Gastroesophageal sphincter (tissue), 4 donors: ENCODE results near the gene RNF38. TPM values are rescaled to one million over a fixed set of nuclear protein-coding genes. Genes with fewer than 3 reads are reported as not detected.
"Not testable (repeated sequence)": the region's sequence is repeated elsewhere in the genome, so short reads cannot be mapped to it uniquely, and the experiment has no call there.

ENCODE experiments used
- ATAC-seq: fragments of 150-250 bp; one replicate; pipeline ENCODE4 v1.9.1; 2016; ENCODE audit warnings: mild to moderate bottlenecking, moderate library complexity
- H3K27ac ChIP-seq, 4 donors: fragments of 200-600 bp; sonication (generic) in 3 of 4; 1 replicate in 3 of 4; 2 replicates in 1 of 4; pipeline ENCODE4 v1.5.1; 2016 to 2019
- H3K27me3 ChIP-seq: fragments of 200-600 bp; sonication (generic); one replicate; pipeline ENCODE4 v1.5.1; 2019
- H3K36me3 ChIP-seq, 2 donors: fragments of 200-600 bp; sonication (generic); one replicate each; pipeline ENCODE4 v1.5.1; 2019; ENCODE audit warnings: control low read depth in 1 of 2
- H3K4me1 ChIP-seq, 3 donors: fragments of 200-600 bp; sonication (generic); 1 replicate in 2 of 3; 2 replicates in 1 of 3; pipeline ENCODE4 v1.5.1; 2016 to 2019; ENCODE audit warnings: control low read depth in 2 of 3
- H3K4me3 ChIP-seq, 2 donors: fragments of 200-600 bp; sonication (generic); one replicate each; pipeline ENCODE4 v1.5.1; 2019; ENCODE audit warnings: mild to moderate bottlenecking in 1 of 2, moderate library complexity in 1 of 2
- H3K9me3 ChIP-seq, 3 donors: fragments of 200-600 bp; sonication (generic); one replicate each; pipeline ENCODE4 v1.5.1; 2017 to 2019; ENCODE audit warnings: control low read depth in 2 of 3
- CTCF ChIP-seq, 4 experiments: fragments of 200-600 bp in 2 of 4; fragments of 450-650 bp in 2 of 4; sonication (generic) in 1 of 4; IDR thresholded peaks; one replicate each; pipeline ENCODE4 v1.5.1; 2017 to 2019; ENCODE audit warnings: antibody characterized with exemption in 4 of 4, mild to moderate bottlenecking in 2 of 4, moderate library complexity in 2 of 4
- EP300 ChIP-seq: sonication (generic); formaldehyde crosslinking; IDR thresholded peaks from one replicate; pipeline ENCODE4 v1.6.1; 2017; ENCODE audit warnings: antibody characterized with exemption, mild to moderate bottlenecking
- POLR2A ChIP-seq, 2 donors: fragments of 450-650 bp; IDR thresholded peaks; one replicate each; pipeline ENCODE4 v1.6.1; 2017; ENCODE audit warnings: antibody characterized with exemption in 2 of 2, mild to moderate bottlenecking in 2 of 2, moderate library complexity in 1 of 2
- POLR2AphosphoS5 ChIP-seq: sonication (generic); formaldehyde crosslinking; IDR thresholded peaks from one replicate; pipeline ENCODE4 v1.6.1; 2017; ENCODE audit warnings: antibody characterized with exemption
- WGBS, 2 donors: methylation state at CpG; one replicate each; pipeline ENCODE4 v1.1.5; 2018; ENCODE audit warnings: low coverage in 1 of 2; 5-methylcytosine and 5-hydroxymethylcytosine counted together
- total RNA-seq, 4 donors: library from RNA; depleted of rRNA; stranded (reverse); fragments of >200 nt; gene quantifications; one replicate each; pipeline ENCODE4 v1.1.0, GENCODE V29; 2016

Gene RNF38
- total RNA-seq, 4 donors from 2014 or later: 38.9 to 57.4 (median 54.6) TPM

GRCh38 chr9:36323926-36324325, 76.1 kb downstream of the RNF38 start:
- peaks cover 0 to 11% (median 0%) of the 10 kb centered on the region in 3 donors for H3K4me1 ChIP-seq
- peaks cover 9% of the 10 kb centered on the region for H3K27me3 ChIP-seq
- H3K27ac ChIP-seq: no peak overlapping the region
- no peak overlapping the region for H3K4me3 ChIP-seq
- no peak for TF ChIP-seq POLR2AphosphoS5
- TF ChIP-seq POLR2A (IDR thresholded peaks at IDR 0.05): no peak
- no peak for TF ChIP-seq EP300
- TF ChIP-seq CTCF (IDR thresholded peaks at IDR 0.05): no peak
- no peak for ATAC-seq
- no peaks in the 10 kb centered on the region for H3K9me3 ChIP-seq
- WGBS, 2 donors: 88 to 90% methylated on average over 8 to 12 of the region's 12 CpGs
- H3K36me3 ChIP-seq: no peaks in the 10 kb centered on the region

GRCh38 chr9:36322462-36322861, 77.6 kb downstream of the RNF38 start:
- Histone ChIP-seq H3K9me3 (no peaks in the 10 kb centered on the region), H3K4me3 (no peak overlapping the region), H3K27ac (no peak overlapping the region), H3K4me1 (no peaks in the 10 kb centered on the region), H3K36me3 (no peaks in the 10 kb centered on the region), H3K27me3 (peaks cover 16% of the 10 kb centered on the region)
- TF ChIP-seq POLR2AphosphoS5 (no peak), EP300 (no peak), POLR2A (IDR thresholded peaks at IDR 0.05) (no peak), CTCF (IDR thresholded peaks at IDR 0.05) (no peak)
- 50 to 55% methylated on average over 2 to 3 of the region's 3 CpGs for WGBS, 2 donors
- ATAC-seq: no peak

GRCh38 chr9:36321903-36322302, 78.2 kb downstream of the RNF38 start:
- not testable (repeated sequence) for H3K36me3 ChIP-seq, H3K27ac ChIP-seq, H3K4me3 ChIP-seq, H3K9me3 ChIP-seq, H3K4me1 ChIP-seq, ATAC-seq
- peaks cover 16% of the 10 kb centered on the region for H3K27me3 ChIP-seq
- 86 to 87% methylated on average over 4 of the region's 4 CpGs for WGBS, 2 donors

- no peak overlapping the region for H3K4me3 ChIP-seq
- WGBS, 2 donors: 65 to 84% methylated on average over 4 of the region's 5 CpGs
- no peak overlapping the region for H3K27ac ChIP-seq
- no peaks in the 10 kb centered on the region for H3K36me3 ChIP-seq
- no peak for TF ChIP-seq POLR2A (IDR thresholded peaks at IDR 0.05)
- TF ChIP-seq CTCF (IDR thresholded peaks at IDR 0.05): no peak
- no peak for TF ChIP-seq POLR2AphosphoS5
- no peak for TF ChIP-seq EP300
- H3K4me1 ChIP-seq: no peaks in the 10 kb centered on the region
- H3K9me3 ChIP-seq: no peaks in the 10 kb centered on the region
- ATAC-seq: no peak
- H3K27me3 ChIP-seq: peaks cover 16% of the 10 kb centered on the region
These were observed 79.6 kb downstream of the RNF38 start for GRCh38 chr9:36320466-36320865.

GRCh38 chr9:36319806-36320205, 80.3 kb downstream of the RNF38 start:
- peaks cover 16% of the 10 kb centered on the region for H3K27me3 ChIP-seq
- H3K9me3 ChIP-seq: no peaks in the 10 kb centered on the region
- no peak overlapping the region for H3K4me3 ChIP-seq
- 83 to 90% methylated on average over 6 of the region's 6 CpGs for WGBS, 2 donors
- H3K36me3 ChIP-seq: no peaks in the 10 kb centered on the region
- no peak for TF ChIP-seq CTCF (IDR thresholded peaks at IDR 0.05)
- no peak for TF ChIP-seq EP300
- no peak for TF ChIP-seq POLR2AphosphoS5
- TF ChIP-seq POLR2A (IDR thresholded peaks at IDR 0.05): no peak
- H3K4me1 ChIP-seq: no peaks in the 10 kb centered on the region
- no peak for ATAC-seq
- H3K27ac ChIP-seq: no peak overlapping the region

- WGBS, 2 donors: 40 to 100% methylated on average over 1 to 3 of the region's 7 CpGs
- no peak overlapping the region for H3K4me3 ChIP-seq
- no peaks in the 10 kb centered on the region for H3K36me3 ChIP-seq
- ATAC-seq: no peak
- H3K27ac ChIP-seq: no peak overlapping the region
- H3K9me3 ChIP-seq: no peaks in the 10 kb centered on the region
- TF ChIP-seq EP300 (no peak), POLR2AphosphoS5 (no peak), POLR2A (IDR thresholded peaks at IDR 0.05) (no peak), CTCF (IDR thresholded peaks at IDR 0.05) (no peak)
- H3K27me3 ChIP-seq: peaks cover 16% of the 10 kb centered on the region
- no peaks in the 10 kb centered on the region for H3K4me1 ChIP-seq
These were observed 80.9 kb downstream of the RNF38 start for GRCh38 chr9:36319183-36319582.
